NT2/D1 (cell line): Measurements from ENCODE around the gene CWC25.

Experiments used
- DNase-seq: peaks from one replicate; pipeline ENCODE4 v3.0.0-alpha.2; 2011; ENCODE audit warnings: low read depth, low spot score
- H3K27me3 ChIP-seq: 2 replicates; pipeline ENCODE4 v1.6.0; 2011; ENCODE audit warnings: mild to moderate bottlenecking; ENCODE audit not compliant: insufficient read length, insufficient read depth
- H3K36me3 ChIP-seq: 2 replicates; pipeline ENCODE4 v1.6.1; 2011; ENCODE audit warnings: mild to moderate bottlenecking, low read length, mixed read lengths; ENCODE audit not compliant: insufficient read depth, insufficient read length
- H3K4me1 ChIP-seq: 2 replicates; pipeline ENCODE4 v1.5.1; 2011; ENCODE audit not compliant: insufficient read depth, insufficient read length
- H3K4me3 ChIP-seq: 2 replicates; pipeline ENCODE4 v1.5.1; 2011; ENCODE audit warnings: low read depth; ENCODE audit not compliant: insufficient read length
- H3K9ac ChIP-seq: 2 replicates; pipeline ENCODE4 v1.6.0; 2011; ENCODE audit warnings: low read depth; ENCODE audit not compliant: insufficient read length
- H3K9me3 ChIP-seq: 2 replicates; pipeline ENCODE4 v1.5.1; 2011; ENCODE audit warnings: mild to moderate bottlenecking, low read length; ENCODE audit not compliant: insufficient read depth
- SUZ12 ChIP-seq: IDR thresholded peaks from 2 replicates; pipeline ENCODE4 v1.6.1; 2011; ENCODE audit not compliant: insufficient read length, insufficient read depth; ENCODE audit errors: extremely low read depth
- YY1 ChIP-seq: IDR thresholded peaks from 2 replicates; pipeline ENCODE4 v1.6.1; 2011; ENCODE audit not compliant: insufficient read length, insufficient read depth
- ZNF274 ChIP-seq: IDR thresholded peaks from 2 replicates; pipeline ENCODE4 v1.6.1; 2011; ENCODE audit warnings: mild to moderate bottlenecking, low read depth, low read length

CWC25 gene

DNA sequence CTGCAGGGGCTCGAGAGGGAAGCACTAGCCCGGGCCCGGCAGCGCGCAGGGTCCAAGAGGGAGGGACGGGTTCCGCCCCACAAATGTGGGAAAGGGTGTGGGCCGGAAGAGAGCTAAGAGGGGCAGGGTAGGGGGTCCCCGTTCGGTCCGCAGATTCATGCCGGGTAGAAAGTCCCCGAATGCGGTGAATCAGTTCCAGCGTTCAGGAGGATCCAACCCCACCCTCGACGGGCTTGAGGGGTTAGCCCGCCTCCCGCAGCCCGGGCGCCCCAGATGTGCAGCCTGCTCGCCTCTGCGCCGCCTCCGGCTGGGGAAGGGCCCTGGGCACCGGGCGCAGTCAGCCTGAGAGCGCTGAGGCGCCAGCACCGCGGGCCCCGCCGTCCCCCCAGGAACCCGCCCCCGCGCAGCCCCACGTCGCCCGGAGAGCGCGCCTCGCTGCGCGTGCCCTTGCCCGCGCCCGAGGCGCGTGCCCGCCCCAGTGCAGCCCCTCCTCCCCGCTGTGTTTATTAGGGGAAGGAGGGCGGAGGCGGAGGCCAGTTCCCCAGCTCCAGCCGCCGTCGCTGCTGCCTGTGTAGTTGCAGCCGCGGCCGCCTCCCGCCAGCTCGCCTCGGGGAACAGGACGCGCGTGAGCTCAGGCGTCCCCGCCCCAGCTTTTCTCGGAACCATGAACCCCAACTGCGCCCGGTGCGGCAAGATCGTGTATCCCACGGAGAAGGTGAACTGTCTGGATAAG is 44.6 kb upstream of the CWC25 start, which contains the start of gene LASP1:
TSS of gene LASP1 (plus strand) at position 533 of the 733 bp plus-strand sequence. CDS start at position 665, 132 bp downstream.
- Histone ChIP-seq H3K4me1 (peaks cover 23% of the 10 kb centered on the region), H3K4me3 (peak within 1 kb of the TSS; percentile 98), H3K36me3 (peaks cover 32% of the 10 kb centered on the region), H3K9me3 (no peaks in the 10 kb centered on the region), H3K27me3 (peaks cover 4% of the 10 kb centered on the region), H3K9ac (peak within 1 kb of the TSS; percentile 93)
- TF ChIP-seq SUZ12, result no peak
- no peak for TF ChIP-seq YY1
- no peak for TF ChIP-seq ZNF274
- DNase-seq, result no peak

DNA sequence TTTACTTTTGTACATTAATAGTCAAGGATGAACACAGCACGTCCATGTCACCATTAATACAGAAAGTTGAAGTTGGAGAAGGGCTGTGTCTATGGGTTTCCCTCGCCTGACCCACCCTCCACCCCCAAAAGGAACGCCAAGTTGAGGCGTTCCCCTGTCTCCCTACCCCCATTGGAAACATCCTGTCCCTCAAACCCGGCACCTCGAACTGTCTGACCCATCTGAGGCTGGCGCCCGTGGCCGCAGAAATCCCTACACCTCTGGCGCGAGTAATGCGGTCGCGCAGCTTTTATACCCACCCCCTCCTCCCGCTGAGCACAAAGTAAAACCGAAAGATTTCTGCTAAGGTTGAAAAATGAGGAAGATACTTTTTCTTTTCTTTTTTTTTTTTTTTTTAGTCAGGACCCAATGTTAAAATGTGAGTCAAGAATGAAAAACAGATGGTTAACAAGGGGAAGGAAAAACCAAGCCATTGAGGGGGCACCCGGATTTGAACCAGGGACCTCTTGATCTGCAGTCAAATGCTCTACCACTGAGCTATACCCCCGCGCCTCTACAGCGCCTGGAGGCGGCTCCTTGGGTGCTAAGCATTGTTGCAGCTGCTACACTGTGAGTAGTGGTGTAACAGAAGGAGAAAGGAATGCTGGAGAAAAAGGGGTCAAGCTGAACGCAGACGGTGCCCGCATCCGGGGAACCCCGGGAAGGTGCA is 43.9 kb upstream of the CWC25 start:
- H3K9me3 ChIP-seq, result no peaks in the 10 kb centered on the region
- H3K9ac ChIP-seq, result peak overlapping the region; percentile 92
- no peak for TF ChIP-seq YY1
- no peak for TF ChIP-seq ZNF274
- TF ChIP-seq SUZ12, result no peak
- peaks cover 17% of the 10 kb centered on the region for H3K4me1 ChIP-seq
- peak overlapping the region; percentile 98 for H3K4me3 ChIP-seq
- no peak for DNase-seq
- H3K36me3 ChIP-seq, result peaks cover 25% of the 10 kb centered on the region
- peaks cover 4% of the 10 kb centered on the region for H3K27me3 ChIP-seq

DNA sequence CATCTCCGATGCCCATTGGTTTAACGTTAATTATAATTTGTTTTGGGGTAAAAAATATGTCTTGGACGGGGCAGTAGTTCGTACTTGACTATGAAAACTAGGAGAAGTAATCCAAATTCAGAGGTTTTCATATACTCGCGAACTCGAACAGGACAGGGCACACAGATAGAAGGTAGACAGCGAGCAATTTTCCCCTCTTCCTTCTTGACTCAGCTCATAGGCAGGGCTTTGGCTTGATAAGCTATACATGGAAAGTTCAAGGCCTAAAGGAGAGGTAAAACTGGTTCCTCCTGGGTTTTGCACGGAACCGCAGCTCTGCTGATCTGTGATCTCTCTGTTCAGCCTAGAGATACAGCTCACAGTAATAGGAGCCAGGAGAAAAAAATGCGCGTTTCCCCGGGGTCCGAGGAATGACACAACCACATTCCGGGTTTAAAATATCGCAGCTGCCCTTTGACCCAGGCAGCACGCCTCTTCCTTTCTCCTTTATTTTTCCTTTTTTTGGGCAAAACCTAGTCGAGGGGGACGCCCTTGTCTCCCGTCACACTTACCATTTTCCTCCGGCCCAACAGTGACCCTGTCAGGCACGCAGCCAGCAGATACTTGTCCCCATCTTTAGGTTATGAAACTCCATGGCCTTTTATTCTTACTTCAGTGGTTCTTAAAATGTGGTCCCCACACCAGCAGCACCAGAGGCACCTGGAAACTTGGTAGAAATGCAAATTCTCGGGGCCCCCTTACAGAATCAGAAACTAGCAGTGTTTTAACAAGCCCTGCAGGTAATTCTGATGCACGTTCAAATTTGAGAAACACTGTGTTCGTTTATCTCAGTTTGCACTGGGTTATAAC is 43.1 kb upstream of the CWC25 start:
- H3K9me3 ChIP-seq, result no peaks in the 10 kb centered on the region
- H3K4me3 ChIP-seq, result peak overlapping the region; percentile 98
- H3K27me3 ChIP-seq, result peaks cover 4% of the 10 kb centered on the region
- peaks cover 12% of the 10 kb centered on the region for H3K4me1 ChIP-seq
- TF ChIP-seq YY1, result no peak
- H3K36me3 ChIP-seq, result peaks cover 17% of the 10 kb centered on the region
- H3K9ac ChIP-seq, result peak overlapping the region; percentile 76
- DNase-seq, result no peak

DNA sequence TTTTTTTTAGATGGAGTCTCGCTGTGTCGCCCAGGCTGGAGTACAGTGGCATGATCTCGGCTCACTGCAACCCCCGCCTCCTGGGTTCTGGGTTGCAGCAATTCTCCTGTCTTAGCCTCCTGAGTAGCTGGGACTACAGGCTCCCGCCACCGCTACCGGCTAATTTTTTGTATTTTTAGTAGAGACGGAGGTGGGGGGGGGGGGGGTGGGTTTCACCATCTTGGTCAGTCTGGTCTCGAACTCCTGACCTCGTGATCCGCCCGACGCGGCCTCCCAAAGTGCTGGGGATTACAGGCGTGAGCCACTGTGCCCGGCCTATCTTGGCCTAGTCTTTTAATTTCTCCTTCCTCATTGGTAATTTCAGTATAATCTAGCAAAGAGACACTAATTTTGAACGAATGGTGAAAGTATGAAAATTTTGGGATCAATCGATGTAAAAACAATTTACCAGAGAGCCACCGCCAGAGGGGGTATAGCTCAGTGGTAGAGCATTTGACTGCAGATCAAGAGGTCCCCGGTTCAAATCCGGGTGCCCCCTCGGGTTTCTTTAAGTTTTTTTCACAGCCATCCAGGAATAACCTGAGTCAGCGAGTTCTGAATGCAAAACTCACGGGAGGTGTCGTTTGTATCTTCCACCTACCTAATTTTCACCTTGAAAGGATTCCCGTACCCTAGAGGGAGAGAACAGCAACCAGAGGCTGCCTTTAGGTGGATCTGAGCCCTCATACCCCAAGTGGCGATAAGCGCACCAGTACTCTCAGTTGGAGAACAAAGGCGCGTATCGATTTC is 42.3 kb upstream of the CWC25 start:
- H3K4me1 ChIP-seq, result peaks cover 6% of the 10 kb centered on the region
- DNase-seq, result no peak
- peak overlapping the region; percentile 76 for H3K9ac ChIP-seq
- H3K9me3 ChIP-seq, result no peaks in the 10 kb centered on the region
- peaks cover 9% of the 10 kb centered on the region for H3K36me3 ChIP-seq
- no peak for TF ChIP-seq SUZ12
- TF ChIP-seq YY1, result no peak
- TF ChIP-seq ZNF274, result no peak
- peaks cover 4% of the 10 kb centered on the region for H3K27me3 ChIP-seq
- H3K4me3 ChIP-seq, result peak overlapping the region; percentile 98

DNA sequence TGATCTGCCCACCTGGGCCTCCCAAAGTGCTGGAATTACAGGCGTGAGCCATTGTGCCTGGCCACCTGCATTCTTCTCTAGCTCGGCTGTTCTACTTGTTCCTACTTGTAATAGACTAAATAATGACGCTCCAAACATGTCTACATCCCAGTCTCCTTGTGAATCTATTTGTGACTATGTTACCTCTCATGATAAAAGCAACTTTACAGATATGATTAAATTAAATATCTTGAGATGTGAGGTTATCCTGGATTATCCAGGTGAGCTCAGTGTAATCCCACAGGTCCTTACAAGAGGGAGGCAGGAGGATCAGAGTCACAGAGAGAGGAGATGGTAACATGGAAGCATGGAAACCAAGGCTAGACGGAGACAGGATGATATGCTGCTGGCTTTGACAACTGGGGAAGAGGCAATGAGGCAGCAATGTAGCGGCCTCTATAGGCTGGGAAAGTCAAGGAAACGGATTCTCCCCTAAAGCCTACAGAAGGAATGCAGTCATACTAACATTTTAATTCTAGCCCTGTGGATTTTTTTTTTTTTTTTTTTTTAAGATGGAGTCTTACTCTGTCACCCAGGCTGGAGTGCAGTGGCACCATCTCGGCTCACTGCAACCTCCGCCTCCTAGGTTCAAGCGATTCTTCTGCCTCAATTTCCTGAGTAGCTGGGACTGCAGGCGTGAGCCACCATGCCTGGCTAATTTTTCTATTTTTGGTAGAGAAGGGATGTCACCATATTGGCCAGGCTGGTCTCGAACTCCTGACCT is 39.7 kb upstream of the CWC25 start:
- Histone ChIP-seq H3K4me3 (no peak overlapping the region), H3K36me3 (no peaks in the 10 kb centered on the region), H3K9me3 (no peaks in the 10 kb centered on the region), H3K27me3 (peaks cover 4% of the 10 kb centered on the region), H3K4me1 (no peaks in the 10 kb centered on the region), H3K9ac (no peak overlapping the region)
- no peak for TF ChIP-seq SUZ12
- TF ChIP-seq YY1, result no peak
- TF ChIP-seq ZNF274, result no peak
- DNase-seq, result no peak

DNA sequence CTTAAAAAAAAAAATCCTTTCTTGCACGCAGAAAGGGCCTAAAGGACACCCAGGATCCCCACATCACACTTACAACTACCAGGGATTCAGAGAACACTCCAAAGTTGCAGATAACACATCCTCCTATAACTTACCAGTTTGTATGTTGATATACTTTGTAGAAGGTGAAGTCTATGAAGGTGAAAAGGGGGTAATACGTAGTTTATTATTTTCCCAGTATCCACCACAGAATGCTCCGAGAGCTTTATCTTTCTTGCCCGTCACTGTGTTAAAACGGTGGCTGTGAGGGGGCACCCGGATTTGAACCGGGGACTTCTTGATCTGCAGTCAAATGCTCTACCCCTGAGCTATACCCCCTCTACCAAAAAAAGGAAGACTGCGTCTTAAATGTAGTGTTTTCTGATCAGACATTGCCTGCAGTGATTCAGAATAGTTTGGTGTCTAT is 36.3 kb upstream of the CWC25 start:
- Histone ChIP-seq H3K9me3 (no peaks in the 10 kb centered on the region), H3K27me3 (no peaks in the 10 kb centered on the region), H3K4me3 (no peak overlapping the region), H3K36me3 (no peaks in the 10 kb centered on the region), H3K9ac (no peak overlapping the region), H3K4me1 (no peaks in the 10 kb centered on the region)
- DNase-seq, result no peak
- TF ChIP-seq YY1, result no peak
- no peak for TF ChIP-seq ZNF274
- TF ChIP-seq SUZ12, result no peak
